ENCODE results near the gene SMC1B.

DNA sequence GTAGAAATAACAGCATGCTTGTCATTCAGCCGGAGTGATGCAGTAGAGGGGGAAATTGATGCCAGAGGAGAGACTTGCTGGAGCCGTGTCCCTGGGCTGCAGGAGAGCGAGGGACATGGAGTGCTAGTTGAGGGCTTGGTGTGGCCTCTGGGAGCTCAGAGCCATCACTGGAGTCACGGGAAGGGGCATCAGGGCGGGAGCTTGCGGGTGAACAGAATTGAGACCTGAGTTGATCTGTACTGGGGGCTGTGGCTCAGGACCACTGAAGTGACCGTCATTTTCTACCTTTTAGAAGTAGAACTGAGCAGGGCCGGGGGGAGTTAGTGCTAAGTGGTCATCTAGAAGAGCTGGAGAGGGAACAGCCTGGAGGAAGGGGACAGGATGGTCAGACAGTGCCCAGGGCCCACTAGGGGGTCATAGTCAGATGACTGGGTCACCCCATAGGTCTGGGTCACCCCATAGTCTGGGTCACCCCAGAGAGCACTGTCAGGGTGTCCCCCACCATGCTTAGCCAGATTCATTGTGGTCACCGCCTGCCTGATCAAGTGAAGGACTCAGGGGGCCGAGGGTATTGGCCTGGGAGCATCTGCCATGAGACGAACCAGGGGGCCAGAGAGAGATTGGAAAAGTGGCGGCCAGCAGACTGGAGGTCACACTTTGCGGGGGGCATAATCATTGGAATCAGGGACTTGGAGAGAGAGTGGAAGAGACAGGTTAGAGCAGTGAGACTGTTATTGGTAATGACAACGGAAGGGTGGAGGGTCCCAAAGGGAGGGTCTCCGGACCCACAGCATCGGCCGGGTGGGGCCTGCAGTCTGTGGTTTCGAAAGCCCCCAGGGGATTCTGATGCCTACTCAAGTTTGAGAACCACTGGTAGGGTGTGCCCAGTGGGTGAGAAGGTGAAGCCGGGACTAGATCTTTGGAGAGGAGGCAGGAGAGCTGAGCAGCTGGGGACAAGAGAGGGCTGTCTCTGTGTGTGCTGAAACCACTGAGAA lies 15.3 kb upstream of the SMC1B start:
- TF ChIP-seq ARID3A (IDR thresholded peaks at IDR 0.05; ENCODE audit: borderline replicate concordance, low read depth, low read length) (no peak), ZBTB34 (CRISPR knock-in tag; IDR thresholded peaks at IDR 0.05) (no peak), ZNF24 (IDR thresholded peaks at IDR 0.05) (no peak), ZNF274 (IDR thresholded peaks at IDR 0.05; ENCODE audit: borderline replicate concordance, low read depth, low read length) (no peak), TAF15 (IDR thresholded peaks at IDR 0.05; ENCODE audit: low read depth, low read length) (no peak), SMAD1 (IDR thresholded peaks at IDR 0.05; ENCODE audit: low read depth, low read length, partially characterized antibody) (no peak), CTCF (IDR thresholded peaks at IDR 0.05 in 2 of 3, conservative IDR thresholded peaks at IDR 0.05 in 1 of 3; ENCODE audit: insufficient read depth in 2 of 3, low read depth in 1 of 3, low read length in 3 of 3) (no peak), ZNF384 (IDR thresholded peaks at IDR 0.05; ENCODE audit: low read depth, low read length) (no peak), SIN3A (IDR thresholded peaks at IDR 0.05; ENCODE audit: borderline replicate concordance in 2 of 2, control insufficient read depth in 1 of 2, low read depth in 2 of 2, low read length in 2 of 2) (no peak), ZNF830 (CRISPR knock-in tag; IDR thresholded peaks at IDR 0.05) (no peak), ZKSCAN3 (CRISPR knock-in tag; IDR thresholded peaks at IDR 0.05) (no peak), MXI1 (IDR thresholded peaks at IDR 0.05; ENCODE audit: low read depth, low read length) (no peak)
- TF ChIP-seq, protein P1, sequence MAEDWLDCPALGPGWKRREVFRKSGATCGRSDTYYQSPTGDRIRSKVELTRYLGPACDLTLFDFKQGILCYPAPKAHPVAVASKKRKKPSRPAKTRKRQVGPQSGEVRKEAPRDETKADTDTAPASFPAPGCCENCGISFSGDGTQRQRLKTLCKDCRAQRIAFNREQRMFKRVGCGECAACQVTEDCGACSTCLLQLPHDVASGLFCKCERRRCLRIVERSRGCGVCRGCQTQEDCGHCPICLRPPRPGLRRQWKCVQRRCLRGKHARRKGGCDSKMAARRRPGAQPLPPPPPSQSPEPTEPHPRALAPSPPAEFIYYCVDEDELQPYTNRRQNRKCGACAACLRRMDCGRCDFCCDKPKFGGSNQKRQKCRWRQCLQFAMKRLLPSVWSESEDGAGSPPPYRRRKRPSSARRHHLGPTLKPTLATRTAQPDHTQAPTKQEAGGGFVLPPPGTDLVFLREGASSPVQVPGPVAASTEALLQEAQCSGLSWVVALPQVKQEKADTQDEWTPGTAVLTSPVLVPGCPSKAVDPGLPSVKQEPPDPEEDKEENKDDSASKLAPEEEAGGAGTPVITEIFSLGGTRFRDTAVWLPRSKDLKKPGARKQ (CRISPR knock-in tag; IDR thresholded peaks at IDR 0.05) = no peak

Data from K562 (cell line).